SK-N-SH (cell line): Measurements from ENCODE around the gene RIMS4. TPM values are rescaled to one million over a fixed set of nuclear protein-coding genes. Genes with fewer than 3 reads are reported as not detected.

Source experiments
- CTCF ChIA-PET: fragments of 300-600, 350-600 bp; formaldehyde crosslinking; extraction: SDS; loops from one replicate; lab custom pipeline; 2021; lab: Yijun Ruan, JAX
- POLR2A ChIA-PET: fragments of 350-600 bp; sonication (Branson Sonifier 250); formaldehyde crosslinking; extraction: SDS; loops from one replicate; lab custom pipeline; 2020; ENCODE audit warnings: antibody characterized with exemption, inconsistent platforms; lab: Yijun Ruan, JAX
- DNase-seq: peaks from one replicate; pipeline ENCODE4 v3.0.0; 2012
- H2AFZ ChIP-seq: fragments of 200-600 bp; sonication (generic); 2 replicates; pipeline ENCODE4 v1.8.1; 2016; ENCODE audit warnings: antibody characterized with exemption, mild to moderate bottlenecking, low read depth
- H3F3A ChIP-seq: fragments of 200-600 bp; sonication (generic); replicated peaks from 2 replicates; pipeline ENCODE3; 2016; ENCODE audit warnings: antibody characterized with exemption, mild to moderate bottlenecking; ENCODE audit not compliant: insufficient read depth
- H3K27ac ChIP-seq, 2 experiments: fragments of 200-500 bp in 1 of 2; fragments of 200-600 bp in 1 of 2; sonication (Bioruptor generic) in 1 of 2; sonication (generic), shearing (Covaris generic) in 1 of 2; 2 replicates each; pipeline versions ENCODE4 v1.5.1 to v1.6.1; 2014 to 2016; ENCODE audit warnings: low read depth in 2 of 2, inconsistent platforms in 1 of 2, low read length in 1 of 2, mild to moderate bottlenecking in 1 of 2, mixed read lengths in 1 of 2
- H3K27me3 ChIP-seq: fragments of 200-600 bp; sonication (generic), shearing (Covaris generic); 2 replicates; pipeline ENCODE4 v1.6.1; 2016; ENCODE audit warnings: mixed run types; ENCODE audit not compliant: insufficient read depth
- H3K36me3 ChIP-seq, 2 experiments: fragments of 200-500 bp in 1 of 2; fragments of 200-600 bp in 1 of 2; sonication (Bioruptor generic) in 1 of 2; sonication (generic) in 1 of 2; replicated peaks in 1 of 2; 2 replicates each; pipeline versions ENCODE3 to v1.5.1; 2014 to 2016; ENCODE audit warnings: low read length in 1 of 2, mild to moderate bottlenecking in 1 of 2; ENCODE audit not compliant: insufficient read depth in 2 of 2, control insufficient read depth in 1 of 2
- H3K4me1 ChIP-seq, 2 experiments: fragments of 200-500 bp in 1 of 2; fragments of 200-600 bp in 1 of 2; sonication (Bioruptor generic) in 1 of 2; sonication (generic), shearing (Covaris generic) in 1 of 2; 2 replicates each; pipeline versions ENCODE4 v1.5.1 to v1.6.1; 2014 to 2016; ENCODE audit warnings: low read depth in 1 of 2, low read length in 1 of 2, mixed run types in 1 of 2; ENCODE audit not compliant: insufficient read depth in 2 of 2, control insufficient read depth in 1 of 2
- H3K4me2 ChIP-seq: fragments of 200-600 bp; sonication (generic), shearing (Covaris generic); 2 replicates; pipeline ENCODE4 v1.6.1; 2017; ENCODE audit warnings: mixed run types
- H3K4me3 ChIP-seq, 2 experiments: fragments of 200-500 bp in 1 of 2; fragments of 200-600 bp in 1 of 2; sonication (Bioruptor generic) in 1 of 2; sonication (generic), shearing (Covaris generic) in 1 of 2; 2 replicates each; pipeline versions ENCODE4 v1.5.1 to v1.8.1; 2014 to 2016; ENCODE audit warnings: low read depth in 2 of 2, inconsistent platforms in 1 of 2, low read length in 1 of 2, mild to moderate bottlenecking in 1 of 2, mixed read lengths in 1 of 2, moderate library complexity in 1 of 2
- H3K79me2 ChIP-seq: fragments of 200-600 bp; sonication (generic); 2 replicates; pipeline ENCODE4 v1.8.1; 2017; ENCODE audit warnings: mild to moderate bottlenecking; ENCODE audit not compliant: insufficient read depth
- H3K9ac ChIP-seq: fragments of 200-600 bp; sonication (generic); 2 replicates; pipeline ENCODE4 v1.6.1; 2017; ENCODE audit warnings: mixed run types
- H3K9me2 ChIP-seq: fragments of 200-600 bp; sonication (generic); 2 replicates; pipeline ENCODE4 v1.6.1; 2017; ENCODE audit warnings: mixed run types
- H3K9me3 ChIP-seq: fragments of 200-600 bp; sonication (generic); 2 replicates; pipeline ENCODE4 v1.6.1; 2017; ENCODE audit warnings: mixed run types, mild to moderate bottlenecking, moderate library complexity
- H4K20me1 ChIP-seq: fragments of 200-600 bp; sonication (generic); 2 replicates; pipeline ENCODE4 v1.6.1; 2017; ENCODE audit warnings: mild to moderate bottlenecking, mixed run types; ENCODE audit not compliant: insufficient read depth
- CHD2 ChIP-seq: fragments of 150-350 bp; IDR thresholded peaks from 2 replicates; pipeline ENCODE4 v1.6.1; 2018; ENCODE audit warnings: low read length; ENCODE audit not compliant: partially characterized antibody
- ELF1 ChIP-seq: IDR thresholded peaks from 2 replicates; pipeline ENCODE4 v1.4.0; 2012
- EP300 ChIP-seq, 2 experiments: IDR thresholded peaks; 2 replicates each; pipeline versions ENCODE4 v1.4.0 to v1.6.1; 2012; ENCODE audit warnings: borderline replicate concordance in 1 of 2, low read depth in 1 of 2, low read length in 1 of 2
- EZH2phosphoT487 ChIP-seq: fragments of 200-600 bp; sonication (generic); IDR thresholded peaks from 2 replicates; pipeline ENCODE4 v1.6.1; 2017; ENCODE audit warnings: low read depth, mixed run types, mild to moderate bottlenecking, antibody characterized with exemption, moderate library complexity, borderline replicate concordance
- FOSL2 ChIP-seq: IDR thresholded peaks from 2 replicates; pipeline ENCODE4 v1.4.0; 2012; ENCODE audit warnings: low read depth, mild to moderate bottlenecking, moderate library complexity, borderline replicate concordance
- FOXM1 ChIP-seq: IDR thresholded peaks from 2 replicates; pipeline ENCODE4 v1.4.0; 2012; ENCODE audit warnings: low read depth, mild to moderate bottlenecking
- JUND ChIP-seq: IDR thresholded peaks from 2 replicates; pipeline ENCODE4 v1.4.0; 2012
- MAX ChIP-seq: IDR thresholded peaks from 2 replicates; pipeline ENCODE4 v1.4.0; 2012; ENCODE audit warnings: low read depth
- MEF2A ChIP-seq: IDR thresholded peaks from 2 replicates; pipeline ENCODE4 v1.4.0; 2012; ENCODE audit warnings: low read depth, borderline replicate concordance
- NRF1 ChIP-seq: IDR thresholded peaks from 2 replicates; pipeline ENCODE4 v1.6.1; 2012; ENCODE audit warnings: low read depth, mild to moderate bottlenecking, low read length
- PBX3 ChIP-seq: IDR thresholded peaks from 2 replicates; pipeline ENCODE4; 2012
- POLR2AphosphoS5 ChIP-seq: IDR thresholded peaks from 2 replicates; pipeline ENCODE4 v1.6.1; 2012; ENCODE audit warnings: low read depth, low read length
- RAD21 ChIP-seq: IDR thresholded peaks from 2 replicates; pipeline ENCODE4 v1.6.1; 2012; ENCODE audit warnings: mild to moderate bottlenecking, low read length
- RCOR1 ChIP-seq: fragments of 150-350 bp; IDR thresholded peaks from 2 replicates; pipeline ENCODE4 v1.6.1; 2017; ENCODE audit warnings: antibody characterized with exemption, low read length
- SMC3 ChIP-seq: IDR thresholded peaks from 2 replicates; pipeline ENCODE4 v1.6.1; 2012; ENCODE audit warnings: low read depth, low read length, improper control_type of control experiment
- TAF1 ChIP-seq: IDR thresholded peaks from 2 replicates; pipeline ENCODE4 v1.6.1; 2012; ENCODE audit warnings: low read depth, mild to moderate bottlenecking, low read length, moderate library complexity, borderline replicate concordance
- TEAD4 ChIP-seq: IDR thresholded peaks from 2 replicates; pipeline ENCODE4 v1.4.0; 2012; ENCODE audit warnings: mild to moderate bottlenecking, borderline replicate concordance; ENCODE audit not compliant: insufficient read depth
- USF2 ChIP-seq: fragments of 150-350 bp; IDR thresholded peaks from 2 replicates; pipeline ENCODE4 v1.6.1; 2017; ENCODE audit warnings: antibody characterized with exemption, low read length, low read depth, borderline replicate concordance
- ZBTB33 ChIP-seq: IDR thresholded peaks from 2 replicates; pipeline ENCODE4 v1.4.0; 2012; ENCODE audit warnings: low read depth, borderline replicate concordance
- WGBS: methylation state at CpG from one replicate; pipeline ENCODE4 v1.1.6; 2017; ENCODE audit warnings: low lambda C conversion rate; 5-methylcytosine and 5-hydroxymethylcytosine counted together
- polyA plus RNA-seq, 3 experiments: library from polyadenylated mRNA; depleted of rRNA; stranded (reverse); fragments of >200 nt; gene quantifications; 2 replicates each; pipeline ENCODE4 v1.2.3, GENCODE V29; 2012

RIMS4 gene
- polyA plus RNA-seq, 1 of the 3 experiments (the other 2 are of a cell fraction): 0.13 TPM

- Histone ChIP-seq H3K4me1 (peaks cover 0 to 26% of the 10 kb centered on the region in 2 experiments; a peak in 1 of 4 replicates), H3K36me3 (no peaks in the 10 kb centered on the region), H3K27me3 (no peaks in the 10 kb centered on the region; the same call in 1 of the 2 replicates), H2AFZ (no peak overlapping the region), H3K79me2 (no peaks in the 10 kb centered on the region), H4K20me1 (no peaks in the 10 kb centered on the region), H3F3A (no peaks in the 10 kb centered on the region), H3K4me2 (no peak overlapping the region), H3K4me3 (no peak overlapping the region), H3K9me3 (no peaks in the 10 kb centered on the region), H3K9ac (no peak overlapping the region), H3K9me2 (no peaks in the 10 kb centered on the region), H3K27ac (no peak overlapping the region)
- POLR2A ChIA-PET: no interaction called here
- DNase-seq: no peak
- CTCF ChIA-PET: interaction anchor here (1.7 to 2.1 kb wide), 2 partner anchors 45 to 108 kb away, joined by 3 to 9 read pairs; no protein-coding TSS in a partner anchor
- TF ChIP-seq FOXM1 (no peak), EZH2phosphoT487 (no peak), USF2 (no peak), EP300 (IDR thresholded peaks at IDR 0.05; ENCODE audit: borderline replicate concordance in 1 of 2, low read depth in 1 of 2, low read length in 1 of 2) (no peak), RCOR1 (no peak), CHD2 (no peak), TAF1 (no peak), NRF1 (no peak), POLR2AphosphoS5 (no peak)
- 43% methylated on average over 7 of the region's 7 CpGs for WGBS
These were observed 17.6 kb downstream of the RIMS4 start for GRCh38 chr20:44792796-44793195.

- no peak for DNase-seq
- Histone ChIP-seq H3K9me3 (no peaks in the 10 kb centered on the region), H3K4me3 (no peak overlapping the region), H3K79me2 (no peaks in the 10 kb centered on the region), H3K9ac (no peak overlapping the region), H3K27me3 (no peaks in the 10 kb centered on the region), H4K20me1 (no peaks in the 10 kb centered on the region), H3K9me2 (no peaks in the 10 kb centered on the region), H3K36me3 (no peaks in the 10 kb centered on the region), H3K27ac (no peak overlapping the region), H3F3A (no peaks in the 10 kb centered on the region), H3K4me1 (peaks cover 0 to 23% of the 10 kb centered on the region in 2 experiments; a peak in 1 of 4 replicates), H2AFZ (no peak overlapping the region), H3K4me2 (no peak overlapping the region)
- POLR2A ChIA-PET: no interaction called here
- WGBS: 75% methylated on average over 11 of the region's 11 CpGs
- CTCF ChIA-PET: interaction anchor here (1.2 to 2.1 kb wide), 4 partner anchors 9 to 76 kb away, joined by 3 to 9 read pairs (median 6); no protein-coding TSS in a partner anchor
- TF ChIP-seq JUND (no peak), ZBTB33 (no peak), MEF2A (no peak), FOSL2 (no peak), ELF1 (no peak), SMC3 (no peak), POLR2AphosphoS5 (no peak), TEAD4 (no peak), MAX (no peak), TAF1 (no peak), CHD2 (no peak), PBX3 (no peak), RAD21 (no peak), EZH2phosphoT487 (no peak)
These were observed 19.5 kb downstream of the RIMS4 start for GRCh38 chr20:44790638-44791393.
